ENCODE measurements around the gene UQCRQ.
"Not testable (repeated sequence)": the region's sequence is repeated elsewhere in the genome, so short reads cannot be mapped to it uniquely, and the experiment has no call there.

The UQCRQ gene

DNA sequence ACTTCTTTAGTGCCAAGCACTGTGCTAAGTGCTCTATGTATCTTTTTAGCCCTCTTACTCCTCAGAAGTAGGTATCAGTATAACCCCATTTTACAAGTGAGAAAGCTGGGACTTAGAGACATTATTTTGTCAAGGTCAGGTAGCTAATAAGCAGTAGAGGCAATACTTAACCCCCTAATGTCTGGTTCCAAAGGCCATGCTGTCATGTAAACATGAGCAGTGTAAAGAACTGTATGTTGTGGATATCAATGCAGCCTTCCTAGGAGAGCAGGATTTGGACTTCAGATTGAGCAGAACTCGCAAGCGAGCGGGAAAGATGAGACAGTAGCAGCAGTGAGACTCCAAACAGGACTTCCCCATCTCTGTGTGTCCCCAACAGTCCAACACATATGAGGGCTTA, 32.4 kb upstream of the UQCRQ start:
- no peak for DNase-seq

GRCh38 chr5:132836852-132837251, 29.6 kb upstream of the UQCRQ start:
- no peak for DNase-seq

DNA sequence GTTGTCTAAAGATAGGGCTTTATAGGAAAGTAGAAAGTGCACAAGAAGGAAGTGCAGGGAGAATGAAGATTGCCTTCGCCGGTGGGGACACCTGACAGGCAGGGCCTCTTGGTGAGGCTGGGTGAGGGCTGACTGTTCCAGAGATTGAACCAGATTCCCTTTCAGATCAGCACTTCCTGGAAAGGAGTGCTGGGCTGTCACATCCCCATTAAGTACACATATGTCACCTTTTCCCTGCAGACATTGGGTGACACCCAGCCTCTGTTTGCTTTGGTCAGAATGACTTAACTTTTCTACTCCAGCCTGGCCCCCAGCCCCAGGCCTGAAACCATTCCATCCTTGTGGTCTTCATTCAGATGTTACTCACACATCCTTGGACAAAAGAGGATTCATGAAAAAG, 28.6 kb upstream of the UQCRQ start:
- no peak for DNase-seq

GRCh38 chr5:132838516-132839282, 27.7 kb upstream of the UQCRQ start:
- DNase-seq = no peak

GRCh38 chr5:132839426-132840301, 26.8 kb upstream of the UQCRQ start:
- no peak for DNase-seq

GRCh38 chr5:132840313-132840712, 26.1 kb upstream of the UQCRQ start:
- no peak for DNase-seq

DNA sequence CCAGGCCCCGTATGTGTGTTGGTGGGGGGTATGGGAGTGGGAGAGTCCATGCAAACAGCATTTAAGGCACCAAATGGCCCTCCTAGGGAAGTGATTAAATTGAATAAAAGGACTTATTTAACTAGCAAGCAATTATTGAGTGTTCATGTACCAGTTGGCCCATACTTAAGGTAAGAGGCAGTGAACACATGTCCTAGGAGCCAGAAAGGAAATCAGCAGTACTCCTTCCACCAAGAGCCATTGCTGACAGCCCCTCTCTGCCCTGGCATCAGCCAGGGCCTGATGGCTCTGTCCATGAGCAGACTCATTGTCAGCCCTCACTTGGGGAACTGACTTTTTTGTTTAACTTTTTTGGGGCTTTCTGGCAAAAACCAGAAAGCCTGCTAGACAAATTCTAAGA, 25.5 kb upstream of the UQCRQ start:
- DNase-seq = no peak

GRCh38 chr5:132841305-132841704, 25.1 kb upstream of the UQCRQ start:
- DNase-seq = no peak

- DNase-seq = no peak
These were observed 18.2 kb upstream of the UQCRQ start for GRCh38 chr5:132848270-132848669.

- DNase-seq = no peak
These were observed 17.1 kb upstream of the UQCRQ start for GRCh38 chr5:132849347-132849746.

DNA sequence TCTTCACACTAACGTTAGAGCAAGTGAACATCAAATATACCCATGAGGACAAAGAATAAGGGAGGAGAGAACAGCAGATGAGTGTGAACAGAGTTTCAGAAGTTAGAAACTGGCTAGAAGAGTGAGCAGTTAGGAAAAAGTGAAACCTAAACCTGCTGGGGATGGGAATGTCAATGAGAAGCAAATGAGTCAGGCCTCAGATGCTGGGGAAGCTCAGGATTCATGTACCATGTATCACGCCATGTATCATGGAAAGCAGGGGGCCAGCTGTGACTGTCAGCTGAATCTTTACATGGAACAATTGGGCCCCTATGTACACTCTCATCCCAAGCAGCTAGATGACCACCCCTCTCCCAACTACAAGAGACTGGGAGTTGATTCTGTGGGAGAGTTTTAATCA, 16.4 kb upstream of the UQCRQ start:
- no peak for DNase-seq

- no peak for DNase-seq
These were observed 13.1 kb upstream of the UQCRQ start for GRCh38 chr5:132853323-132853722.

GRCh38 chr5:132853790-132854189, 12.7 kb upstream of the UQCRQ start:
- DNase-seq = no peak

- DNase-seq = no peak
These were observed 12.1 kb upstream of the UQCRQ start for GRCh38 chr5:132854301-132854700.

GRCh38 chr5:132854992-132855391, 11.4 kb upstream of the UQCRQ start:
- DNase-seq = not testable (repeated sequence)

GRCh38 chr5:132856011-132856410, 10.4 kb upstream of the UQCRQ start:
- no peak for DNase-seq

- DNase-seq = no peak
These were observed 6.5 kb upstream of the UQCRQ start for GRCh38 chr5:132859889-132860437.

DNA sequence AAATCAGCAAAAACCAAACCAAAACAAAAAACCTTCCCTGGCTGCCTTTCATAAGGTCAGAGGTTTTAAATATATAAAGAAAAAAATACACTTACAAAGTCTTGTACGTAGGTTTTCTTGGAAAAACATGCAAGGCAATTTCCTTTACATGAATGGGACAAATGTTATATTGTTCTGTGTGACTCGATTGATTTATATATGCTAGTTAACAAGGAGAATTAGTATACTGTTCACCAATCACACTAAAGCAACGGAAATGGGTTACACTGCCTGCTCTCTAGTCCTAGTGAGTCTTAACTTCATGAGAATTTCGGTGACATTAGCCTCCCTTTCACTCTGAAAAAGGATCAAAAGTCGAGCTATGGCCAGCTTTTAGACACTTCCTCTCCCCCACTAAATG, 5.7 kb upstream of the UQCRQ start:
- DNase-seq = no peak

GRCh38 chr5:132865668-132866341, 637 bp upstream of the UQCRQ start:
- DNase-seq = no peak

DNA sequence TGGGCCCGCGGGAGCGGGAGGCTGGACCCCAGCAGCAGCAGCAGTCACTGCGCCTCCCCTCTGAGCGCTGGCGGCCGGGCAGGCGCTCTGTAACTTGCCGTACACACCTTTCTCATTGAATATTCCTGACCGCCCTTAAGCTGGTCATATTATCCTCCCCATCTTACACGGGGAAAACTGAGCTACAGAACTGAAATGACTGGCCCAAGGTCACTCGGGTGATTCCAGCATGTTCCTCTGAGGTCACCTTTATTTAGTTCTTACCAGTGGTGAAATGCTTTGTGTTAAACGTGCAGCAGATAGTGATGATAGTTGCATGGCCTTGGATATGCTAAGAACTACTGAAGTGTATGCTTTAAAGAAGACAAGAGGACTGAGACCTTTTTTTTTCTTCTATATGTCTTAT, 607 bp downstream of the UQCRQ start:
- no peak for DNase-seq

GRCh38 chr5:132868754-132869153, 2.3 kb downstream of the UQCRQ start:
- DNase-seq = no peak

- no peak for DNase-seq
These were observed 4.4 kb downstream of the UQCRQ start for GRCh38 chr5:132870801-132871200.

All from DMS79 (cell line).